Activated T-helper 9 cell treated with anti-CD3 and anti-CD28 coated beads, Interleukin-2, amount 50 U/mL, for 16 hours (primary cell): Measurements from ENCODE around the gene IGSF21.
"Not testable (repeated sequence)": the region's sequence is repeated elsewhere in the genome, so short reads cannot be mapped to it uniquely, and the experiment has no call there.

Source experiments
- DNase-seq: peaks from one replicate; pipeline ENCODE4 v3.0.0-alpha.2; 2020; ENCODE audit warnings: low read depth

Gene IGSF21

DNA sequence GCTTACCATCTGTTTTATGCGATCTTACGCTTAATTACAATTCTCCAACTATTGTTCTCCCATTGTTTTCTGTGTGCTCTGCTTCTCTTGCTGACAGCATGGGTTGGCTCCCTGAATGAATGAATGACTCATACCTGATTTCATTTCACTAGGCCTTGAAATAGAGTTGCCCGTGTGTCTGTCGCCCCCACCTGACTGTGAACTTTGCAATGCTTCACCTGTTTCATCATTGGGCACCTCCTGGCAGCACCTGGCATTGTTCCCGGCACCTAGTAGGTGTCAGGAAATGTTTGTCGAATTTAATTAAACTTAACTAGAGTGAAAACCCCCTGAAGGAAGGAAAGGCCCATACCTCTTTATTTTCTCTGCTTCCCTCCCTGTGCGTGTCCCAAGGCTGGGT, 252.7 kb downstream of the IGSF21 start:
- DNase-seq: no peak

DNA sequence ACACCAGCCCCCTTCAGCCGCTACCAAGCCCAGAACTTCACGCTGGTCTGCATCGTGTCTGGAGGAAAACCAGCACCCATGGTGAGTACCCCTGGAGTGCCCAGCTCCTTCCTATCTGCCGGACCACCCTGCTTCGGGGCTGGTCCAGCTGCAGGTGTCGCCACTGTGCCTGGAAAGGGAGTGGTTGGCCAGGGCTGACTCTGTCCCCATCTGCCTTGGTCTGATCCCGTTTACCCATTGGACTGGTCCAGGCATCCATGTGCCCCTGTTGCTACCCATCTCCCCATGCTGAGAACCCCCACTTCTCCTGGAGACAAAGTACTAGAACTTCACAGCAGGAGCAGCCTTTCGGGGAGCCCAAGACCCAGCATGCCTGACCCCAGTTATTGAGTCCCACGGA, 254.6 kb downstream of the IGSF21 start:
- DNase-seq: no peak

DNA sequence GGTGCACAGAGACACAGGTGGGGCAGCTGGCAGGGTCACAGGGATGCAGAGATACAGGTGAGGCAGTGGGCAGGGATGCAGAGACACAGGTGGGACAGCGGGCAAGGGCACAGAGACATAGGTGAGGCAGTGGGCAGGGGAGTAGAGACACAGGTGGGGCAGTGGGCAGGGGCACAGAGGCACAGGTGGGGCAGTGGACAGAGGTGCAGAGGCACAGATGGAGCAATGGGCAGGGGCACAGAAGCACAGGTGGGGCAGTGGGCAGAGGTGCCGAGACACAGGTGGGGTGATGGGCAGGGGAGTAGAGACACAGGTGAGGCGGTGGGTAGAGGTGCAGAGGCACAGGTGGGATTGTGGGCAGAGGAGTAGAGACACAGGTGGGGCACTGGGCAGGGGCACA, 255.8 kb downstream of the IGSF21 start:
- DNase-seq: no peak

DNA sequence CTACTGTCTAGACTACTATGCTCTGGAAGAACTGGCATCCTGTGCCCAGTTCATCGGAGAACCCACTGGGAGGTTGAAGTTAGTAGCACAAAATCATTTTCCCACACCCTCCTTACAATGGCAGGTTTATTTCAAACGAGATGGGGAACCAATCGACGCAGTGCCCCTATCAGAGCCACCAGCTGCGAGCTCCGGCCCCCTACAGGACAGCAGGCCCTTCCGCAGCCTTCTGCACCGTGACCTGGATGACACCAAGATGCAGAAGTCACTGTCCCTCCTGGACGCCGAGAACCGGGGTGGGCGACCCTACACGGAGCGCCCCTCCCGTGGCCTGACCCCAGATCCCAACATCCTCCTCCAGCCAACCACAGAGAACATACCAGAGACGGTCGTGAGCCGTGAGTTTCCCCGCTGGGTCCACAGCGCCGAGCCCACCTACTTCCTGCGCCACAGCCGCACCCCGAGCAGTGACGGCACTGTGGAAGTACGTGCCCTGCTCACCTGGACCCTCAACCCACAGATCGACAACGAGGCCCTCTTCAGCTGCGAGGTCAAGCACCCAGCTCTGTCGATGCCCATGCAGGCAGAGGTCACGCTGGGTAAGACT, 257.6 kb downstream of the IGSF21 start:
- no peak for DNase-seq

DNA sequence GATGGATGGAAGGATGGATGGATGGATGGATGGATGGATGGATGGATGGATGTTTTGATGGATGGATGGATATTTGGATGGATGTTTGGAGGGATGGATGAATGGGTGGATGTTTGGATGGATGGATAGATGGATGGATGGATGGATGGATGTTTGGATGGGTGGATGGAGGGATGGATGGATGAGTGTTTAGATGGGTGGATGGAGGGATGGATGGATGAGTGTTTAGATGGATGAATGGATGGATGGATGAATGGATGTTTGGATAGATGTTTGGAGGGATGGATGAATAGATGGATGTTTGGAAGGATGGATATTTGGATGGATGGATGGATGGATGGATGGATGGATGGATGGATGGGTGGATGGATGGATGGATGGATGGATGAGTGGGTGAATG, 264.9 kb downstream of the IGSF21 start:
- not testable (repeated sequence) for DNase-seq

DNA sequence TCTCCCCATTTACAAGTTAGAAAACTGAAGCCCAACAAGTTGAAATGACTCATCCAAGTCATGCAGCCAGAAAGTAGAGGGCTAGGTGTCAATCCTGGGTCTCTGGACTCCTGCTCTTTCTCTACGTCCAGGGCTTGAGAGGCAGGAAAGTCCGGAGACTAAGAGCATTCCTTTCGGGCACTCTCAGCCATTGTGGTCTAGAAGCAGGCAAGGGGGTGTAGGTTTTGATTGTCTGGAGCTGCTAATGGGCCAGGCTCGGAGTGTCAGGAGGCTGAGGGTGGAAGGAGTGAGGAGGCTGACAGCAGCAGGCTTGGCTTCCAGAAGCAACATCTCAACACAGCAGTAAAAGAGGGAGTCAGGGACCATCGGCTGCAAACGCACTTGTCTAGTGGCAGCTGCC, 265.6 kb downstream of the IGSF21 start:
- DNase-seq: no peak

DNA sequence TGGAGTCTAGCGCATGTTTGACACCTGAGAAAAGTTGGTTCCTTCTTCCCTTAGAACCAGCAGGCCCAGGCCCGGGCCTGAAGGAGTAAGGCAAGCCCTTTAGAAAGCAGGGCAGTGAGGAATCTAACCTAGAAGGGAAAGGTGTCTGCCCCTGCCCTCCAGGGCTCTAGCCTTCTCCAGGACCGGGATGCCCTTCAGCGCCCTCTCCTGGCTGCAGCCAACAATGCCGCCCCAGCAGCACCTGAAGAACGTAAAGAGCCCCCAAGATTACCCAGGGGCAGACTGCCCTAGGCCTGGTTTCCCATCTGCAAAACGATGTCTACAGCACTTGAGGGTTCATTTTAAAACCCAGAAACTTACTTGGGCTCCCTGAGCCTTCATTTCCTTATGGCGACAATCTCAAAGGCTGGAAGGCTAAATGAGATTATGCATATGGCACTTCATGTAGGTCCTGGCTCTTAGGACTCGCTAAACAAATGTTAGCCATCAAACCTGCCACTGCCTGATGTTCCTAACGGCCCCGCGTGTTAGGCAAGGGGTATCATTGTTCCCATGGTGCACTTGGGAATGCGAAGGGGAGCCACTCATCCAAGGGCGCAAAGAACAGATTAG, 266.4 kb downstream of the IGSF21 start:
- DNase-seq: no peak

DNA sequence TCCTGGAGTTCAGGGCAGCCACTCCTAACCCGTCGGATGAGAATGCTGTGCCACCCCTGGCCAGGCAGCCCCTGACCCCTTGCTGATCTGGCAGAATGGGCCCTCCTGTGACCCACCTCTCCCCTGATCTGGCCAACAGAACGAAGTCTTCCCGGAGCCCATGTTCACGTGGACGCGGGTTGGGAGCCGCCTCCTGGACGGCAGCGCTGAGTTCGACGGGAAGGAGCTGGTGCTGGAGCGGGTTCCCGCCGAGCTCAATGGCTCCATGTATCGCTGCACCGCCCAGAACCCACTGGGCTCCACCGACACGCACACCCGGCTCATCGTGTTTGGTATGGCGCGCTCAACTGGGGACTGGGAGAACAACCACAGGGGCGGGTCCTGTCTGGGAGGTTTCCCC, 269.1 kb downstream of the IGSF21 start:
- no peak for DNase-seq

DNA sequence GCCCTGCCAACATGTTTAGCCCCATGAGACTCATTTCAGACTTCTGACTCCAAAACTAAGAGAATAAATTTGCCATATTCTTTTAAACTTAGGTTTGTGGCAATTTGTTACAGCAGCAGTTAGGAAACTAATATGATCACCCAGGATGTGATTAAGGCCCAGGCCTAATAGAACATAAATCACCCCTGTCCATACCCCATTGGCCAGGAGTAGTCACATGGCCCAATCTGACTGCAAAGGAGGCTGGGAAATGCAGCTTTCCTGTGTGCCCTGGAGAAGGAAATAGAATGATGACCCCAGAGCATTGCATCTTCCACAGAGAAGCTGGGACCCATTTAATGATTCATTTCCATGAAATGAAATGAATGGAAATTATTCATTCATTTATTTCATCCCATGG, 272.7 kb downstream of the IGSF21 start:
- DNase-seq: no peak

DNA sequence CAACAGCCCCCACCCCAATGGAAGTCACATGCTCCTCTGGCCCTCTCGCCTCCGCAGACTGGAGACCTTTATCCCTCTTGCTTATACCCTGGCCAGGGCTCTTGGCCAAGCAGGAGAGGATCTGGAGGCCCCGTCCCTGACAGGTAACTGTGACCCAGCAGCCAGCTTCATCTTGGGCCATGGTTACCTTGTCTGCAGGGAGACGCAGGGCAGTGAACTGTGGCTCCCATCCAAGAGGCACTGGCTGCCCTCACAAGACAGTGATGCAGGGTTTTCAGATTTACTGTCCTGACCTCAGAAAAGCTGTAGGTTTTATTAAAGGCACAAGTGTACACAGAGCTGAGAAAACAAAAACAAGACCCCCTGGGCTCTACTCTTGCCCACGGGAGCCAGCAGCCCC, 276.5 kb downstream of the IGSF21 start:
- no peak for DNase-seq

DNA sequence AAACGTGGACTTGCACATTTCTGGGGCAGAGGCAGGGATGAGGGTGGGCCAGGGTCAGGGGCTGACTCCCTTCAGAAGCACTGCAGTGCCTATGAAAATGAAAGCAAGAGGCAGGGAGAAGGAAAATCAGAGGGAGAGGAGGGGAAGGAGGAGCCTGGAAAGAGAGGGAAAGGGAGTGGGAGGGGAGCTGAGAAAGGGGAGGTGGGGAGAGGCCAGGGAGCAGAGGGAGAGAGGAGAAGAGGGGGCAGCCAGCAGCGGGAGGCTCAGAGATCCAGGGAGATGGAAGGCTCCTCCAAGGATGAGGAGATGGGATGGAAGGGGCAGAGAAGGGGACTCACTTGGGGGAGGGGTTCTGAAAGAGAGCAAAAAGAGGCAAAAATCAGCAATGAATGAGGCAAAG, 276.9 kb downstream of the IGSF21 start:
- no peak for DNase-seq

DNA sequence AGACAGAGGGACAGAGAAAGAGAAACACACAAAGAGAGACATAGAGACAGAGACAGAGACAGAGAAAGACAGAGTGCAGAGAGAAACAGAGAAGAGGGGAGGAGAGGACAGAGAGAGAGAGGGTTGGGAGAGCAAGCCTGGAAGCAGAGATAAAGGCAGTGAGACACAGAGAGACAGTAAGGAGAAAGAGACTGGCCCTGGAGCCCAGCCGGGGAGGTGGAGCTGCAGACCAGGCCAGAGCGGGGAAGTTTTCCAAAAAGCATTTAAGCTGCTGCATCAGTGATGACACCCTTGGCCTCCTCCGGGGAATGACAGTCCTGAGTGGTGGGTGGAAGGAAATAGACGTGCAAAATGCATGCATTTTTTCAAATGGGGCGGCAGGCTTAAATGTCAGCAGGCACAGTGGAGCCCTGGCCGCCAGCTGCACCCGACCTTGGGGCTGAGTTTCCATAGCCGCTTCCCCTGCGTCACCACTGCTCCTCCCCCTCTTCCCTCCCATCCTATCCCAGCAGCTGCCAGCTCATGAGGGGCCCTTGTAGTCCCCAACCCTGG, 277.7 kb downstream of the IGSF21 start:
- no peak for DNase-seq

DNA sequence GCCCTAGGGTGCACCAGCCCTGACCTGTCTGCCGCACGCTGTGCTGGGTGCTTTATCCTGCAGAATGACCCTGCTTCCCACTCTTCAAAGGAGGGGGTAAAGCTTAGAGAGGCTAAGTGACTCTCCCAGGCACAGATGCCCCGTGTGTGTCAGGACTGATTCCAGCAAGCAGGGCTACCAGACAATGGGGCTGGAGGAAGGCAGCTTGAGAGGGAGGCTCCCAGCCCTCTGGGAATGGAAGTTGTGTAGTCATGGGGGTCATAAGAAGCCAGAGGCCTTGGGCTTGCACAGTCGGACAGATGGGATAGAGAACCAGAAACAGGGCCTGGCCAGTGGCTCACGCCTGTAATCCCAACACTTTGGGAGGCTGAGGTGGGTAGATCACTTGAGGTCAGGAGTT, 279.0 kb downstream of the IGSF21 start:
- DNase-seq: no peak

DNA sequence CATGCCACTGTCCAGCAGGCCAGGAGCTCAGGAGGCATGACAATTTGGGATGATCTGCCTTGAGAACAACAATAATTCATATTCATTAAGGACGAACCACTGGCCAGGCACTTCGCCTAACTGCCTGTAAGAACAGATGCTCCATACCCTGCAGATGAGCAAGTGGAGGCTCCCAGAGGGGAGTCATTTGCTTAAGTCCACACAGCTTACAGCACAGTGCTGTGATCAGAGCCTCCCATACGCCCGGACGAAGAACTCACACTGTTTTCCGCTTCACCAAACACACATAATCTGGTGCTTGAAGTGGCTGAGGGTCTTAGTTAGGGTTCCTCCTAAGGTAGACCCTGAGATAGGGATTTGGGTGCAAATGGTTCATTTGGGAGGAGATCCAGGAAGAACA, 279.7 kb downstream of the IGSF21 start:
- no peak for DNase-seq

DNA sequence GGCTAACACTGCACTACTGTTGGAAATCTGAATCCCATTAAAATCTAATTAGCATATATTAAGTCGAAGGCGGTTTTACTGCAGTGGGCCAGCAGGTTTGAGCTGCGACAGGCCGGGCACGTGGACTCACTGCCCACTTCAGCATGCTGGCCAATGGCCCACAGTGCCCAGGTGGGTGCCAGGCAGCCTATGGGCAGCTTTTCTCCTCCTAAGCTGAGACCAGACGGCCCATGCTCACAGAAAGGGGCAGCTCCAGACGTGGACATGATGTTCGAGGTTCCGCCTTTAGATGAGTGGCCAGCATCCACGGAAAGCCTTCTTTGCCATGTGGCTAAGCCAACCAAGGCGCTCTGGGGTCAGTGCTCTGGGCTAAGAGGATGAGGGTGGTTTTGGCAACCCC, 283.4 kb downstream of the IGSF21 start:
- no peak for DNase-seq

DNA sequence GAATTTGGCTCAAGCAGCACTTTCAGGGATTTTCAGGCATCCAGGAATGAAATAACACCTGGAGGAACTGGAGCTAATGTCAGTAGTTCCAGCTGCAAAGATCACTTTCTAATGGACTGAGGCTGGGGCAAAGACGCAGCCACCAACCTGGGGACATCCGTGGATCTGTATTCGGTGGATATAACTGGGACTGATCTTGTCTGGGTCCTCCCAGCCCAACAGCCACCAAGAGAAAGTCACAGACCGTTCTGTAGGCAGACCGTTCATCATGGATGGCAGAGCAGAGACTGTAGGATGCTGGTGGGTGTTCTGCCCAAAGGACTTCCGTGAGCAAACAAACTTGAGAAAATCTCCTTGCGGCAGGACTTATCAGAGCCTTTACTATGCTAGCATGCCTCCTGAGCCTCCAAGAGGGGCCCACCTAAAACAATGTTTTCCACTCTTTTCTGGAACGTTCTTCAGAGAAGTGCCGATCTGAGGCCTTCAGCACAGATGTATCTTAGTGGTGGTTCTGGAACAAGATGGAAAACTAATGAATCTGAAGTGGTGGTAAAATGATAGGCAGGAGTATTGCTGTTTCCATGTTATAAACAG, 287.1 kb downstream of the IGSF21 start:
- no peak for DNase-seq

DNA sequence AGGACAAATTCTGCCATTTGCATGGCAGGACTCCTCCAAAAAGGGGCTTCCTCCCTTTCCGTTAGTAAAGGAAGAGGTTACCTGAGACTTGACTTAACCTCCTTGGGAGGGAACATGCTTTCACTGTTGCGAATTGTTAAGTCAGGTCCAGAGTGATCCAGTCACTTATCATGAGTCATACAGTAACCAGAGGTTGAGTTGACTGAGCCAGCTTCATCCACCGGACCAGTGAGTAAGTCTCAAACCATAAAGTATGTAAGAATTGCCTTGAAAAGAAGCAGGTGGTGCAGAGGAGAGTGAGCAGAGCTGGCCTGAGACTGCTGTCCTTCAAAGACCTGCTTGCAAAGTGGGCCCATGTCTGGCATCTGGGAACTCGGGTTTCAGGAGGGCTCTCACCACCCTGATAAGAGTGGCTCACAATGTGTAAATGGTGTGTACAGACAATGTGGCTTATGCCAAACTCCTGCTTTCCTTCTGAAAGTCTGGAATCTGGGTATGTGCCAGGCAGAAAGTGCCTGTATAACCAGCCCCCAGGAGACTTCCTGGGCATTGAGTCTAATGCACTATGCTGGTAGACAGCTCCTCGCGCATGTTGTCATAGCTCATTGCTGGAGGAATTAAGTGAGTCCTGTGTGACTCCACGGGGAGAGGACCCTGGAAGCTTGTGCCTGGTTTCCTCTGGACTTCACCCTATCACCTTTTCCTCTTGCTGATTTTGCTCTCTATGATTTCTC, 288.8 kb downstream of the IGSF21 start:
- DNase-seq: no peak

DNA sequence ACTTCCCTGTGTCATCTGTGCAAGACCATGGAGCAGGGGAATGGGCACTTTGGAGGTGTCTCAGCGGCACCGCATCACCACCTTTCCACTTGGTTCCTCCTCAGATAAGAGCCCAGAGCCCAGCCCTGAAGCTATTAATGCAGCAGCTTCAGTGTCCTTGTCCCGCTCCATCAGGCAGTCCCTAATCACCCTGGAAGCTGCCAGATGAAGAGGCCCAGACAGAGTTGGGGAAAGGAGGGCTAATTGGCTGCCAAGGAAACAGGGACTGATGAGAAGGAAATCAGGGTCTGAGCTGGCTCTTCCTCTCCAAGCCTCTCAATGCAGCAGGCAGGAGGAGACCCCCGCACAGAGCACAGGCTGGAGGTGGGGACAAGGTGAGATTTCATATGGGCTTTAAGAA, 290.0 kb downstream of the IGSF21 start:
- DNase-seq: no peak

DNA sequence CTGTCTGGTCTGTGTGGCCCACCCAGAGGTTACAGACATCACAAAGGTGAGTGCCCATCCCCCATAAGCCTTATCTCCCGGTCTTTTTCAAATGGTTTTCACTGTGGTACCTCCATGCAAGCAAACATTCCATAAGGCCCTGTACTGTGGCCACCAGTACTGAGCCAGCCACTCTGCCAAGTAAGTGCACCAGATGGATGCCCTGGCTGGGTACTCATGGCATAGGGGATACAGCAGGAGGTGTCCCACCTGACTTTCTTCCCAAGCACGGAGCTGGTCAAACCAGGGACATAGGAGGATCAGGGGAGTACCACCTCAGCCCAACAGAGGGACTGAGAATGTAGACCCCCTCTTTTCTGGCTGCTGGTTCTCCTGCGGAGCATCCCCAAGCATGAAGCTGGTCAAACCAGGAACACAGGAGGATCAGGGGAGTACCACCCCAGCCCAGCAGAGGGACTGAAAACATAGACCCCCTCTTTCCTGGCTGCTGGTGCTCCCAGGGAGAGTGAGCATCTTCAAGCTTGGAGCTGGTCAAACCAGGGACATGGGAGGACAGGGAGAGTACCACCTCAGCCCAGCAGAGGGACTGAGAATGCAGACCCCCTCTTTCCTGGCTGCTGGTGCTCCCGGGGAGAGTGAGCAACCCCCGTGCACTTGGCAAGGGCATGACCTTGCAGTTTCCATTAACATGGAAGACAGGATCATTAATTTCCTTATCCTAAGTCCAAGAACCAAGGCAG, 291.4 kb downstream of the IGSF21 start:
- no peak for DNase-seq

DNA sequence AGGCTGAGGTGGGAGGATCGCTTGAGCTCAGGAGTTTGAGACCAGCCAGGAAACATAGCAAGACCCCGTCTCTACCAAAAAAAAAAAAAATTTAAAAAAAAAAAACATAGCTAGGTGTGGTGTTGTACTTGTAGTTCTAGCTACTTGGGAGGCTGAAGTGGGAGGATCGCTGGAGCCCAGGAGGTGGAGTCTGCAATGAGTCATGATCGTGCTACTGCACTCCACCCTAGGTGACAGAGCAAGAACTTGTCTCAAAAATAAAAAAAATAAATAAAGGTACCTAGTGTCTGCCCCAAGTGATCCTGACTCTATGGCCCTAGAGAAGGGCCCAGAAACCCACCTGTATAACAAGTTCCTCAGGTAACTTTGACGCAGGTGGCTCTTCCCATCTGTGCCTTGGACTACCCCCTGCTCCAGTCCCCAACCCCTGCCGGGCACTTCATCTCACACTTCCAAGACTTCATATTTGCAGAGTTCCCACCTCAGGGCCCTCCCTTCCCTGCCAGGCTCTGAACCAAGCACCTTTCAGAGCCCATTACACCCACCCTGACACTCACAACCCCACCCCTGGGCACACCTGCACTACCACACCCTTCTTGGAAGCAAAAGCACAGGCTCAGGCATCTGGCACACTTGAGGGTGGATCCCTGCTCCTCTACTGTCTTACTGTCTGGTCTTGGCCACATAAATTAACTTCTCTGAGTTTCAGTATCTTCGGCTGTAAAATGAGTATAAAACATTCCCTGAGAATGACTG, 292.9 kb downstream of the IGSF21 start:
- no peak for DNase-seq

DNA sequence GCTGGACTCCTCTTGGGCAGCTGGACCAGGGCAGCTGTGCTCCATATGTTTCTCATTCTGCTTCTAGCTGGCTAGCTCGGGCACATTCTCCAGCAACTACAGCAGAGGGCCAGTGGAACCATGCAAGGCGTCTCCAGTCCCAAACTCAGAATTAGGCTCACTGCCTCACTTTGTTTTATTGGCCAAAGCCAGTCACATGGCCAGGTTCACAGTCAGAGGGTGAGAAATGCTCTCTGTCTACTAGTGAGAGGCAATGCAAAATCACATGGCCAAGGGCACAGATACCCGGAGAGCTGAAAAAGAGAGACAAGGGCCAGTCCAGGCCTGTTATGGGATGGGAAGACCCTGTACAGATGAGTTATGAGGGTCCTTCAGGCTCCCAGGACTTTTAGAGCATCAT, 294.3 kb downstream of the IGSF21 start:
- no peak for DNase-seq

DNA sequence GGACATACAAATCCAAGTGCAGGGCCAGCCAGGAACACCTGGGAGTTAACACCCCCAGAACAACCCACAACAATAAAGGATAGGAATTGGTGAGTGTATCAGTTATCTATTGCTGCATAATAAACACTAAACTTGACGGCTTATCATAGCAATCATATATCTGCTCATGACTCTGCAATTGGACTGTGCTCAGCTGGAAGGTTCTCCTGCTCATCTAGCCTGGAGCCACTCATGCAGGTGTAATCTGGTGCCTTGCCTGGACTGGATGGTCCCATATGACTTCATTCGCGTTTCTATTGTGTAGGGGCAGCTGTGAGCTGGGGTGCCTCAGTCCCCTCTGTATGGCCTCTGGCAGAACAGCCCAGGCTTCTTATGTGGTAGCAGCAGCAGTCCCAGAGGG, 296.9 kb downstream of the IGSF21 start:
- no peak for DNase-seq
